ENCODE results near the gene POLR3E.

POLR3E gene

GRCh38 chr16:22297114-22297870 is at the start of gene POLR3E:
Gene POLR3E (plus strand): TSS chr16:22297409. CDS start chr16:22302969, 5,560 bp downstream.
- peak; percentile 90 for DNase-seq

- DNase-seq, result no peak
Observed at GRCh38 chr16:22250522-22250921, 46.7 kb upstream of the POLR3E start.

DNA sequence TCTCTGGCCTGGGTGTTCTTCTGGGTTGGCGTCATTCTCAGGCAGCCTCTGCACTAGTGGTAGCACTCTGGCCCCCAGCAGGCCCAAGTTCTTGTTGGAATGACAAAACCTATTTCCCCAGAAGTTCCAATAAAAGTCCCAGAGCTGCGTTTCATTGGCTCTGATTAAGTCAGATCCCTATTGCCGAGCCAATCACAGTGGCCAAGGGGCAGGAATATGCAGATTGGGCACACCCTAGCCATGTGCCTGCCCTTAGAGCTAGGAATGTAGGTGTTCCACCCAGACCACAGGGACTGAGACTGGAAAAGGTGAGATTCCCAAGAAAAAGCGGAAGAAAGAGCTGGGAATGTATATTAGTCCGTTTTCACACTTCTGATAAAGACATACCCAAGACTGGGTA is 44.9 kb upstream of the POLR3E start:
- no peak for DNase-seq

DNA sequence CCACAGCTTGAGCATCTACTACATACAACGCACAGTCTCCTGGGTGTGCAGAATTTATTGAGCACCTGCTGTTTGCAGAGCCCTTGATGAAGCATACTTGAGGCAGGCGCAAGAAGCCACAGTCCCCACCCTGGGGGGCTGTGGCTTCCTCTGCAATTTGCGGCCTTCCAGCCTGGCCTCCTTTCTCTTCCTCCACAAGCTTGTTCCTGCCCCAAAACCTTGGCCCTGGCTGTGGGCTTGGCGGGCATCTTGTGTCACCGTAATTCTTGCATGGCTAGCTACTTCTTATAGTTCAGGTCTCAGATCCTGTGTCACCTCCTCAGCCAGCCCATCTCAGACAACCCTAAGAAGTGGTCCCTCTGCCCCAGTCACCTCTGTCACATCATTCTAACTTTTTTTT is 43.9 kb upstream of the POLR3E start:
- DNase-seq, result no peak

GRCh38 chr16:22255335-22255734 is 41.9 kb upstream of the POLR3E start:
- no peak for DNase-seq

DNA sequence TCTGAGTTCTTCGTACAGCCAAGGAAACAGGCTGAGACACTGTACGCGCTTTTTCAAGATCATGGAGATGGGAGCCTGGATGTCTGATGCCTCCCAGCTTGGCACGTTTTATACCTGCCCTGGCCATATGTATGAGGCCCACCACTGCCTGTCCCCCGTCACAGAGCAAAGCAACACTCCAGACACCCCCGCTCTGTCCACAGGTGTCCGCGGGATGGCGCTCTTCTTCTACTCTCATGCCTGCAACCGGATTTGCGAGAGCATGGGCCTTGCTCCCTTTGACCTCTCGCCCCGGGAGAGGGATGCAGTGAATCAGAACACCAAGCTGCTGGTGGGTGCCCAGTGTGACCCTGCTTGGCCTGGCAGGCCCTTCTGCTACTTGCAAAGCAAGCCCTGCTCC is 39.8 kb upstream of the POLR3E start:
- DNase-seq, result no peak

- no peak for DNase-seq
Observed at GRCh38 chr16:22260490-22260889, 36.7 kb upstream of the POLR3E start.

GRCh38 chr16:22262460-22262859 is 34.7 kb upstream of the POLR3E start:
- DNase-seq, result no peak

GRCh38 chr16:22264786-22265185 is 32.4 kb upstream of the POLR3E start:
- no peak for DNase-seq

DNA sequence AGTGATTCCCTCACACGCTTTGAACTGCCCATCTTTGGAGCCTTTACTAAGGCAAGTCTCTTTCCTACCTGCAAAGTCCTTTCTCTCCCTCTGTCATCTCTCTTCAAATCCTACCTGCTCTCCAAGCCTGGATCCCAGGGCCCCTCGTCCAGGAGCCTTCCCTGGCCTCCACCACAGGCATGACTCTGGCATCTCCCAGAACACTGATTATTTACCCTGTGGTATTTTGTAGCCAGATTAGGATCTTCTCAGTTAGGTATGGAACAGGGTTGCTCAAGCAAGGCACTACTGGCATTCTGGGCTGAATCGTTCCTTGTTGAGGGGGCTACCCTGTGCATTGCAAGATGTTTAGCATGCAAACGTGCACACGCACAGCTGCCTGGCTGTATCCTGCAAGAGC is 31.9 kb upstream of the POLR3E start:
- DNase-seq, result no peak

GRCh38 chr16:22266546-22266945 is 30.7 kb upstream of the POLR3E start:
- no peak for DNase-seq

DNA sequence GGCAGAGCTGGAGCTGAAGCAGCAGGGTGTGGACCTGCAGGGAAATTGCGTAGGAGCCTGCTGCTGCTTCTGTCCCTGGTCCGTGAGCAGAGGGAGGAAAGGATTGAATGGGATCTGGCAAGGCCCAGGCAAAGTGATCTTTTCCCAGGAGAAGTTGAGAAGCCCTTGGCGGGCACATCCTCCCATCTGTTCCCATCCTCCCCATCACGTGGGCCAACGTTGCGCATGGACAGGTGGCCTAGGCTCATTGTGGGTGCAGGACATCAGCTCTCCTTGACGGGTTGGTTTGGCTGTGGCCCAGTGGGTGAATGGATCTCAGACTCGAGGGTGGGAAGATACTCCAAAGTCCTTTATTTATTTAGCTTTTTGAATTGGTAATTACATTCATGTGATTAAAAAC is 29.4 kb upstream of the POLR3E start:
- DNase-seq, result peak; percentile 18

DNA sequence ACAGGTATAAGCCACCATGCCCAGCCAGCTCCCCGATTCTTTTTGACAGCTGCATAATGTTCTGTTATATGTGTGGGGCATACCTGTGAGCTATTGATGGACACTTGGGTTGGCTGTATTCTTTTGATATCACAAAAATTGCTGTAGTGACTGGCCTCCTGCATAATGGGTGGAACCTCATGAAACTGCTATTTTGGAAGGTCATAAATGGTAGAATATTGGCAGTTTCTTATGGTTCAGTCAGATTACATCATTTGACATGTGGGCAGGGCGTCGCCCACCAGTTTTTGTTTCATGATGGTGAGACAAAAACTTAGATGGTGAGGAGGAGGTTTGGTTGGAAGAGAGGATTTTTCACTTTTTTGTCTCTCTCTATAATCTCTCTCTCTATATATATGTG is 26.7 kb upstream of the POLR3E start:
- no peak for DNase-seq

DNA sequence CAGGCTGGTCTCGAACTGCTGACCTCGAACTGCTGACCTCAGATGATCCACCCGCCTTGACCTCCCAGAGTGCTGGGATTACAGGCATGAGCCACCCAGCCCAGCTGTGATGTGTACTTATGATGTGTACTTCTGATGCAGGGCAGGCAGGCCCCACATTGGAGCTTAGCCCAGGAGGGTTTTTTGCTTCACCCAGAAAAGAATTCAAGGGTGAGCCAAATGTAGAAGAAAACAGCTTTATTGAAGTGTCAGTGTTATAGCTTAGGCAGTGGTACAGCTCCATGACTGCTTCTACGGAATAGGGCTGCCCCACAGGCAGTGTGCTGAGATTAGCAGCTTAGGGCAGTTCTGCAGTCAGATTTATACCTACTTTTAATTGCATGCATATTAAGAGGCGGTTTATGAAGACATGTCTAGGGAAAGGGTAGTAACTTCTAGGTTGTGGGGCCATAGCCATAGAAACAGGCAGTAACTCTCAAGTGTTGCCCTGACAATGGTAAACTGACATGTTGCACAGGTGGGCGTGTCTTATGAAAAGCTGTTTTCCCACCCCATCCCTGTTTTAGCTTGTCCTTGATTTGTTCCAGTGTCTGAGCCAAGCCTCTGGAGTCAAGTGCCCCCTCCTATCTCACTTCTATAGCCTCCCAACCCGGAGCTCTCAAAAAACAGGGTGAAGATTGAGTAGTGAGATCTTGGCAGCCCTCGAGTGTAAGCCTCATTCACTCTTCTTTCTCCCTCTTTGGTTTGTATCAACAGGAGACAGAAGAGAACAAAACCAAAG is 24.1 kb upstream of the POLR3E start:
- no peak for DNase-seq

GRCh38 chr16:22274916-22275315 is 22.3 kb upstream of the POLR3E start:
- no peak for DNase-seq

GRCh38 chr16:22278441-22279230 is 18.6 kb upstream of the POLR3E start:
- peak; percentile 91 for DNase-seq

GRCh38 chr16:22282254-22282892 is 14.8 kb upstream of the POLR3E start:
- DNase-seq, result no peak

DNA sequence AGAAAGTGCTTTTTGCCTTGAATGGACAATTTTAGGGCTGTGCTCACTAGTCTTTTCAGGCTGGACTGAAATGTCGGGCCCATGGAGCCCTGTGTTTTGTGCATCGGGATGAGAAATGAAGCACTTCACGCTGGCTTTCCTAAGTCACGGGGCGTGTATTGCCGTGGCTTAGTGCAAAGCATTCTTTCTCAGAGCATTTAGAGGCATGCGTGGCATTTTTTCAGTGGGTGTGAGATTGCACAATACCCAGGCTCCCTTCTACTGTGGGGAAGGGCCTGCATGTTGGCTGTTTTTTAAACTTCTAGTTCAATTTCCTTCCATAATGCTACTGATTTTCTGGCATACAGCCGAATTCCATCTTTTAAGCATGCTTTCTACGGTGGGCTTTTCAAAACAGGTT is 12.6 kb upstream of the POLR3E start:
- DNase-seq, result no peak

DNA sequence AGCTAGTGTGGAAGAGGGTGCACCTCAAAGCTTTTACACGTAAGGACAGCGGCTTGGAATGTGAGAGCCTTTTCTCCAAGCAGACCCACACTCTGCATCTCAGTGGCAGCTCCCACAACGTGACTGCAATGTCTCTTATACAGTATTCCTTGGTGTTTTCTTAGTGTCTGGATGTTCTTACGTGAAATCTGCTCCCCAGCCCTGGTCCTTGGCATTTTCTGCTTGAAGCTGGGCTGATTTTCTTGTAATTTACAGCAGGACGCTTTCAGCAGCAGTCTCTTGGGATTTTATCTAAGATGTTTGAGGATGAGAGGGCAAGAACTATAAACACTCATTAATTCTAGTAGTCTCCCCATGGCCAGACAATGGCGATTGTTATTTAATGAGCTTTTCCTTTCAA is 12.1 kb upstream of the POLR3E start:
- no peak for DNase-seq

DNA sequence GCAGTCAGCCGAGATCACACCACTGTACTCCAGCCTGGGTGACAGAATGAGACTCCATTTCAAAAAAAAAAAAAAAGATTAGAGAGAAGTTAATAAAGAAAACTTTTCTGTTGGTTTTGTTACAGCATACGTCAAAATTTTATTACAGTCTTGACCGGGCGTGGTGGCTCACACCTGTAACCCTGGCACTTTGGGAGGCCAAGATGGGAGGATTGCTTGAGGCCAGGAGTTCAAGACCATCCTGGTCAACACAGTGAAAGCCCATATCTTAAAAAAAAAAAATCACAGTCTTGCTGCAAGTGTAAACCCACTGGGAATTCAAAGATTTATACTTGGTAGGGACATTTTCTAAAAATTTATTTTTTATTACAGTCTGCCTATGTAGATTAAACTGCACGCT is 6.2 kb upstream of the POLR3E start:
- DNase-seq, result no peak

- DNase-seq, result no peak
Observed at GRCh38 chr16:22291860-22292318, 5.3 kb upstream of the POLR3E start.

- no peak for DNase-seq
Observed at GRCh38 chr16:22292320-22292719, 4.9 kb upstream of the POLR3E start.
